Measurements from ENCODE around the gene GRIN2A. TPM values are rescaled to one million over a fixed set of nuclear protein-coding genes. Genes with fewer than 3 reads are reported as not detected.

The GRIN2A gene
- total and polyA plus RNA-seq, 2 of the 8 experiments (the other 6 are each of a cell fraction or from before 2014, with no cell fraction given) = 0.18 to 1.8 TPM

DNA sequence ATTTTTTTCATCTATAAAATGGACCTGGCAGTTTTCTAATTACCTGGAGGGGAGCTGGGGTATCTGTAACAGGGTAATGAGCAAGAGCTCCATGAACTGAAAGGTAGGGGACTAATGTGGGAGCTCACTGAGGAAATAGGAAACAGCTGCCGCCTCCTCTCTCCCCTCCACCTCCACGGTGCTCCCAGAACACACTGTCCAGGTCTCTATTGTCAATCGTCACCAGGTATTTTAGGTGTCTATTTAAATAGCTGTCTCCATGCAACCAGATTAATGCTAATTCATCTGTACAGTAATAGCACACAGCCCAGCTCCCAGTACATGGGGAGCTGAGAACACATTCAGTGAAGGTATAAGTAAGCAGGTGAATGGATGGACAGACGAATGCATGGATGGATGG lies 233.3 kb downstream of the GRIN2A start:
- no peak overlapping the region for H4K8ac ChIP-seq (ENCODE audit: extremely low read depth, insufficient read depth, low read length)
- H3K56ac ChIP-seq (replicated peaks; ENCODE audit: insufficient read length, low read depth, low read length) = no peak overlapping the region
- H3K18ac ChIP-seq (ENCODE audit: extremely low read depth, low read length) = no peak overlapping the region
- no peaks in the 10 kb centered on the region for H4K20me1 ChIP-seq (replicated peaks in 1 of 2; ENCODE audit: control insufficient read depth in 1 of 2, insufficient read depth in 2 of 2, low read length in 2 of 2)
- WGBS, 2 experiments (ENCODE audit: extremely low coverage in 1 of 2, insufficient coverage in 1 of 2, insufficient read length in 1 of 2, insufficient replicate concordance in 2 of 2, low coverage in 1 of 2, low lambda C conversion rate in 2 of 2, missing lambda C conversion rate in 1 of 2) = 88% methylated on average over 4 of the region's 4 CpGs; no CpG with 5 or more reads in 1 of the 2 experiments
- H3K9ac ChIP-seq (replicated peaks in 1 of 4; ENCODE audit: extremely low read depth in 1 of 4, low read depth in 3 of 4, low read length in 3 of 4) = no peak overlapping the region
- no peaks in the 10 kb centered on the region; a peak in 1 of 7 replicates for H3K27me3 ChIP-seq (replicated peaks in 1 of 4; ENCODE audit: control insufficient read depth in 3 of 4, extremely low read depth in 1 of 4, insufficient read depth in 3 of 4, low read length in 3 of 4)
- H2AFZ ChIP-seq (ENCODE audit: low read length) = no peak overlapping the region
- no peaks in the 10 kb centered on the region for H3K36me3 ChIP-seq (ENCODE audit: control insufficient read depth in 2 of 4, insufficient read depth in 4 of 4, low read length in 3 of 4)
- H3K4me3 ChIP-seq (ENCODE audit: extremely low read depth in 1 of 4, insufficient read depth in 2 of 4, low read depth in 3 of 4, low read length in 4 of 4) = no peak overlapping the region
- H2AK5ac ChIP-seq (ENCODE audit: low read depth, low read length) = no peak overlapping the region
- H2BK15ac ChIP-seq (ENCODE audit: low read length) = no peak overlapping the region
- no peak overlapping the region for H3K4me2 ChIP-seq (ENCODE audit: insufficient read depth in 1 of 2, low read depth in 2 of 2, low read length in 2 of 2)
- peaks cover 8% of the 10 kb centered on the region; the same call in 1 of the 2 replicates for H3K23me2 ChIP-seq (ENCODE audit: low read depth, low read length)
- no peak overlapping the region for H2BK12ac ChIP-seq (ENCODE audit: low read depth, low read length)
- no peak overlapping the region for H4K5ac ChIP-seq (ENCODE audit: insufficient read length, low read depth, low read length)
- H3K9me3 ChIP-seq (ENCODE audit: insufficient read depth in 2 of 2, low read depth in 1 of 2, low read length in 1 of 2) = no peaks in the 10 kb centered on the region
- no peaks in the 10 kb centered on the region for H3K79me1 ChIP-seq (ENCODE audit: low read depth, low read length)
- H3K14ac ChIP-seq (ENCODE audit: insufficient read length) = no peak overlapping the region
- H3K27ac ChIP-seq (ENCODE audit: low read depth, low read length) = no peak overlapping the region
- ChIA-PET CTCF (ENCODE audit: partially characterized antibody) (interaction anchor here (1.1 to 2.4 kb wide), 3 partner anchors 7 to 35 kb away, joined by 3 to 16 read pairs (median 3); no protein-coding TSS in a partner anchor), POLR2A (ENCODE audit: partially characterized antibody) (no interaction called here)
- no peak overlapping the region for H2BK20ac ChIP-seq (ENCODE audit: low read length)
- H2BK5ac ChIP-seq (ENCODE audit: low read depth, low read length) = no peak overlapping the region
- no peak for FAIRE-seq
- no peak overlapping the region for H3K23ac ChIP-seq (ENCODE audit: insufficient read length)
- H2BK120ac ChIP-seq (replicated peaks; ENCODE audit: low read depth, low read length) = no peak overlapping the region
- no peak for DNase-seq (ENCODE audit: low read depth in 1 of 2, low spot score in 2 of 2)
- no peak overlapping the region for H4K91ac ChIP-seq (replicated peaks; ENCODE audit: insufficient read length, low read length)
- no peaks in the 10 kb centered on the region for H3K79me2 ChIP-seq (ENCODE audit: control insufficient read depth in 1 of 2, insufficient read depth in 2 of 2, low read length in 2 of 2)
- no peak for TF ChIP-seq RAD21 (IDR thresholded peaks at IDR 0.05 in 1 of 2, conservative IDR thresholded peaks at IDR 0.05 in 1 of 2; ENCODE audit: low read depth in 2 of 2, low read length in 2 of 2)
- H3K4me1 ChIP-seq (replicated peaks in 1 of 4; ENCODE audit: control insufficient read depth in 3 of 4, insufficient read depth in 4 of 4, low read length in 3 of 4) = peaks cover 3 to 9% (median 6%) of the 10 kb centered on the region in 4 experiments
- no peak overlapping the region for H3K4ac ChIP-seq (replicated peaks; ENCODE audit: insufficient read length, low read depth, low read length)
